ENCODE measurements around the gene CXCR6. TPM values are rescaled to one million over a fixed set of nuclear protein-coding genes. Genes with fewer than 3 reads are reported as not detected.
"Not testable (repeated sequence)": the region's sequence is repeated elsewhere in the genome, so short reads cannot be mapped to it uniquely, and the experiment has no call there.

The CXCR6 gene

GRCh38 chr3:45995236-45996192 is 52.2 kb downstream of the CXCR6 start, which contains the start of gene FYCO1:
TSS of gene FYCO1 (minus strand) at chr3:45995824. CDS start at chr3:45984910, 10,914 bp downstream.
- Histone ChIP-seq H3K4me2 (ENCODE audit: low read length) (peak within 1 kb of the TSS; percentile 94), H3K4me1 (ENCODE audit: control insufficient read depth, insufficient read depth, low read length) (peaks cover 11% of the 10 kb centered on the region), H3K27me3 (ENCODE audit: control insufficient read depth, insufficient read depth, low read length) (peaks cover 15% of the 10 kb centered on the region), H3K9me3 (replicated peaks; ENCODE audit: low read length) (no peaks in the 10 kb centered on the region), H3K4me3 (ENCODE audit: low read length) (peak within 1 kb of the TSS; percentile 93), H3K9ac (ENCODE audit: low read depth, low read length) (peak within 1 kb of the TSS; percentile 88), H3K36me3 (ENCODE audit: insufficient read depth, low read length) (no peaks in the 10 kb centered on the region)

- not testable (repeated sequence) for H3K4me3 ChIP-seq (ENCODE audit: low read length); H3K9ac ChIP-seq (ENCODE audit: low read depth, low read length); H3K36me3 ChIP-seq (ENCODE audit: insufficient read depth, low read length); H3K9me3 ChIP-seq (replicated peaks; ENCODE audit: low read length); H3K4me2 ChIP-seq (ENCODE audit: low read length)
- Histone ChIP-seq H3K4me1 (ENCODE audit: control insufficient read depth, insufficient read depth, low read length) (peaks cover 11% of the 10 kb centered on the region), H3K27me3 (ENCODE audit: control insufficient read depth, insufficient read depth, low read length) (peaks cover 17% of the 10 kb centered on the region)
Measured at GRCh38 chr3:45997499-45997898, 54.2 kb downstream of the CXCR6 start.

- no peaks in the 10 kb centered on the region for H3K36me3 ChIP-seq (ENCODE audit: insufficient read depth, low read length)
- H3K4me1 ChIP-seq (ENCODE audit: control insufficient read depth, insufficient read depth, low read length): peaks cover 9% of the 10 kb centered on the region
- H3K27me3 ChIP-seq (ENCODE audit: control insufficient read depth, insufficient read depth, low read length): peaks cover 17% of the 10 kb centered on the region
- H3K4me2 ChIP-seq (ENCODE audit: low read length): no peak overlapping the region
- H3K4me3 ChIP-seq (ENCODE audit: low read length): no peak overlapping the region
- no peak overlapping the region for H3K9ac ChIP-seq (ENCODE audit: low read depth, low read length)
- H3K9me3 ChIP-seq (replicated peaks; ENCODE audit: low read length): no peaks in the 10 kb centered on the region
Measured at GRCh38 chr3:45997942-45998341, 54.7 kb downstream of the CXCR6 start.

Small RNA genes lying within 50 kb of the gene (small RNA-seq; reads per million reads assigned to genes)
- not detected for gene RF00019
